GM23338 (cell line): Measurements from ENCODE around the gene OR52K1. TPM values are rescaled to one million over a fixed set of nuclear protein-coding genes. Genes with fewer than 3 reads are reported as not detected.

ENCODE experiments used
- ATAC-seq: fragments of 200-7000 bp; cut with Tn5 transposase; 3 replicates; pipeline ENCODE4 v1.9.1; 2020
- DNase-seq: peaks from one replicate; pipeline ENCODE4 v3.0.0-alpha.2; 2015; ENCODE audit warnings: low spot score
- H2AFZ ChIP-seq: fragments of 200-600 bp; sonication (generic); 2 replicates; pipeline ENCODE4 v1.8.0; 2016; ENCODE audit warnings: antibody characterized with exemption, mild to moderate bottlenecking, moderate library complexity
- H3F3A ChIP-seq: fragments of 200-600 bp; sonication (generic); replicated peaks from 2 replicates; pipeline ENCODE4 v1.8.0; 2017; ENCODE audit warnings: antibody characterized with exemption, mixed run types, low read depth
- H3K27ac ChIP-seq: fragments of 200-600 bp; sonication (generic); 2 replicates; pipeline ENCODE4 v1.6.1; 2016; ENCODE audit warnings: low read depth
- H3K27me3 ChIP-seq: fragments of 200-600 bp; sonication (generic); 2 replicates; pipeline ENCODE4 v1.8.0; 2016; ENCODE audit warnings: mild to moderate bottlenecking, mixed run types, moderate library complexity; ENCODE audit not compliant: insufficient read depth
- H3K36me3 ChIP-seq: fragments of 200-600 bp; sonication (generic); 2 replicates; pipeline ENCODE4 v1.8.0; 2016; ENCODE audit warnings: mild to moderate bottlenecking; ENCODE audit not compliant: insufficient read depth
- H3K4me1 ChIP-seq: fragments of 200-600 bp; sonication (generic); 2 replicates; pipeline ENCODE4 v1.8.0; 2016; ENCODE audit warnings: mild to moderate bottlenecking, moderate library complexity; ENCODE audit not compliant: insufficient read depth
- H3K4me2 ChIP-seq: fragments of 200-600 bp; sonication (generic); 2 replicates; pipeline ENCODE4 v1.7.1; 2017; ENCODE audit warnings: mixed run types
- H3K4me3 ChIP-seq: fragments of 200-600 bp; sonication (generic); 2 replicates; pipeline ENCODE4 v1.6.1; 2016; ENCODE audit warnings: mixed run types
- H3K79me2 ChIP-seq: fragments of 200-600 bp; sonication (generic); replicated peaks from 2 replicates; pipeline ENCODE4 v1.8.0; 2017; ENCODE audit warnings: mild to moderate bottlenecking; ENCODE audit not compliant: insufficient read depth
- H3K9me2 ChIP-seq: fragments of 200-600 bp; sonication (generic); 2 replicates; pipeline ENCODE4 v1.8.0; 2017; ENCODE audit not compliant: insufficient read depth
- H4K20me1 ChIP-seq: fragments of 200-600 bp; sonication (generic); replicated peaks from 2 replicates; pipeline ENCODE4 v1.8.0; 2017; ENCODE audit warnings: mild to moderate bottlenecking; ENCODE audit not compliant: insufficient read depth
- H3K27ac Mint-ChIP-seq: 2 replicates; pipeline ENCODE4 v1.8.0; 2020; ENCODE audit warnings: inconsistent platforms, mild to moderate bottlenecking, moderate library complexity, mixed read lengths
- H3K27me3 Mint-ChIP-seq: 3 replicates; pipeline ENCODE4 v1.8.0; 2022; ENCODE audit warnings: low read depth, mild to moderate bottlenecking, moderate library complexity, mixed read lengths, inconsistent platforms; ENCODE audit not compliant: insufficient read depth, poor library complexity
- H3K36me3 Mint-ChIP-seq: 3 replicates; pipeline ENCODE4 v1.8.0; 2021; ENCODE audit warnings: low read depth, mild to moderate bottlenecking, inconsistent platforms, moderate library complexity, mixed read lengths
- H3K4me1 Mint-ChIP-seq: 3 replicates; pipeline ENCODE4 v1.8.0; 2020; ENCODE audit warnings: mild to moderate bottlenecking, inconsistent platforms, mixed read lengths
- H3K4me3 Mint-ChIP-seq: 3 replicates; pipeline ENCODE4 v1.8.0; 2021; ENCODE audit warnings: moderate library complexity, mild to moderate bottlenecking, inconsistent platforms, mixed read lengths
- H3K9me3 Mint-ChIP-seq: 3 replicates; pipeline ENCODE4 v1.8.0; 2020; ENCODE audit warnings: moderate library complexity, mild to moderate bottlenecking, inconsistent platforms, mixed read lengths
- CREB1 ChIP-seq: fragments of 250-450 bp; sonication (Bioruptor Pico); IDR thresholded peaks from 2 replicates; pipeline ENCODE4 v1.5.0; 2020; ENCODE audit warnings: low read depth, mild to moderate bottlenecking, moderate library complexity
- EZH2 ChIP-seq: fragments of 200-600 bp; sonication (generic); IDR thresholded peaks from one replicate; pipeline ENCODE4 v1.8.0; 2017; ENCODE audit warnings: antibody characterized with exemption, mild to moderate bottlenecking, low read depth; ENCODE audit not compliant: unreplicated experiment
- EZH2phosphoT487 ChIP-seq: fragments of 200-600 bp; sonication (generic); IDR thresholded peaks from one replicate; pipeline ENCODE4 v1.8.1; 2018; ENCODE audit warnings: antibody characterized with exemption; ENCODE audit not compliant: unreplicated experiment
- JUNB ChIP-seq: IDR thresholded peaks from one replicate; pipeline ENCODE4 v1.6.1; 2016; ENCODE audit warnings: antibody characterized with exemption; ENCODE audit not compliant: unreplicated experiment
- NANOG ChIP-seq: IDR thresholded peaks from 2 replicates; pipeline ENCODE4 v1.6.1; 2016; ENCODE audit warnings: antibody characterized with exemption, borderline replicate concordance
- POLR2AphosphoS5 ChIP-seq: IDR thresholded peaks from 2 replicates; pipeline ENCODE4 v1.6.1; 2016; ENCODE audit warnings: antibody characterized with exemption, low read depth
- STAT1 ChIP-seq: IDR thresholded peaks from one replicate; pipeline ENCODE4 v1.6.1; 2016; ENCODE audit warnings: antibody characterized with exemption; ENCODE audit not compliant: unreplicated experiment
- ZNF114 ChIP-seq: fragments of 250-450 bp; sonication (Bioruptor Pico); IDR thresholded peaks from 2 replicates; pipeline ENCODE4 v1.5.0; 2020; ENCODE audit warnings: mild to moderate bottlenecking, moderate library complexity
- ZNF331 ChIP-seq: fragments of 250-450 bp; sonication (Bioruptor Pico); IDR thresholded peaks from 2 replicates; pipeline ENCODE4 v1.5.0; 2020; ENCODE audit warnings: low read depth, mild to moderate bottlenecking, moderate library complexity
- polyA plus RNA-seq: library from polyadenylated mRNA; unstranded; fragments of >200 nt; fragmentation: Nextera tagmentation; extraction: Ambion mirVana; gene quantifications from 2 replicates; pipeline ENCODE4 v1.2.1, GENCODE V29; 2016
- total RNA-seq: library from RNA; depleted of rRNA; stranded (reverse); fragments of >200 nt; shearing (Covaris generic); gene quantifications from 2 replicates; pipeline ENCODE4 v1.2.3, GENCODE V29; 2014
- TF ChIP-seq, protein P1 (sequence below), 2 experiments: fragments of 200-600 bp in 1 of 2; sonication (generic) in 1 of 2; conservative IDR thresholded peaks; 2 replicates each; pipeline versions ENCODE4 v1.5.1 to v1.6.1; 2016 to 2017; ENCODE audit warnings: antibody characterized with exemption in 2 of 2, low read depth in 2 of 2, mild to moderate bottlenecking in 2 of 2, moderate library complexity in 1 of 2
- TF ChIP-seq, protein P2 (sequence below): IDR thresholded peaks from 2 replicates; pipeline ENCODE4 v1.6.1; 2016; ENCODE audit warnings: antibody characterized with exemption
- TF ChIP-seq, protein P3 (sequence below): fragments of 250-450 bp; sonication (Bioruptor Pico); IDR thresholded peaks from 2 replicates; pipeline ENCODE4 v1.5.0; 2020; ENCODE audit warnings: mild to moderate bottlenecking, moderate library complexity
- TF ChIP-seq, protein P4 (sequence below): IDR thresholded peaks from one replicate; pipeline ENCODE4 v1.6.1; 2018; ENCODE audit warnings: antibody characterized with exemption; ENCODE audit not compliant: unreplicated experiment

Gene OR52K1
- total and polyA plus RNA-seq, 2 experiments from 2014 or later: not detected

DNA sequence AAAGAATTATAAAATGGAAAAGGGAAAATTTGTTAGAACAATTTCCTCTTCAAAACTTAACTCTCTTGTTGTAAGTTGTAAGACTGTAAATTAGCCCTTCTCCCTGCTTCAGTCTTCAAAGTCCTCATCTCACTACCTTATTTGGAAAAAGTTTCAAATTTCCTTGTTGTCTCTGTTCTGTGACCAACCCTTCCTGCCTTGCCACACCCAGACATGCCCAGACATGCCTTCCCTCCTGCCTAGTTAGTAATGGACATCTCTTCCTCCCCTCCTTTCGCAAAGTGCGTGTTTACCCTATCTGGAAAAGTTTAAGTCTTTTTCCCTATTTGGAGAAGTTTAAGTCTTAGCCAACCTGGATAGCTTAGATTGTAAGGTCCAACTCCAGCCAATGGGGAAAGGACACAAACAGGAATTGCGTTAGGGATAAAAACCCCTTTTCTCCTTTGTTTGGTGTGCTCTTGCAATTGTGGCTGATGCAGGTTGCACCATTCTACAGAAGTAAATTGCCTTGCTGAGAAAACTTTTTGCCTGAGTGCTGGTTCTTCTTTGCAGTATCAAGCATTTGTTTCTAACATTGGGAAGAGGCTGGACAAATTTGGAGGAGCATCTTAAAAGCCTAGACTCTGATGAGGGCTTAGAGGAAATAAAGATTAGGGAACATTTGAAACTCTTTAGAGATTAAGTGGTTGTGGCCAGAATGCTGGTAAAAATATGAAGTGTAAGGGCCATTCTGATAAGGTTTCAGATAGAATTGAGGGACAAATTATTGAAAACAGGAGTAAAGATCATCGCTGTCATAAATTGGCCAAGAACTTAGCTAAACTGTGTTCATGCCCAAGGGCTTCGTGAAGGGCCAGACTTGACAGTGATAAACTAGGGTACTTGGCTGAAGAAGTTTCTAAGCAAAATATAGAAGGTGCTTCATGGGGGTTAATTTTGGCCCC, 18.0 kb upstream of the OR52K1 start:
- ATAC-seq (no peak), DNase-seq (peak; percentile 17)
- H3F3A ChIP-seq: no peaks in the 10 kb centered on the region
- no peaks in the 10 kb centered on the region for H4K20me1 ChIP-seq
- Mint-ChIP-seq H3K4me1 (peaks cover 14% of the 10 kb centered on the region; the same call in 2 of the 3 replicates), H3K4me3 (no peak overlapping the region), H3K9me3 (peaks cover 32% of the 10 kb centered on the region), H3K27ac (no peak overlapping the region), H3K36me3 (peaks cover 17% of the 10 kb centered on the region), H3K27me3 (peaks cover 5% of the 10 kb centered on the region)
- no peaks in the 10 kb centered on the region for H3K27me3 ChIP-seq
- no peak overlapping the region for H2AFZ ChIP-seq
- no peak overlapping the region for H3K4me3 ChIP-seq
- TF ChIP-seq, protein P1, sequence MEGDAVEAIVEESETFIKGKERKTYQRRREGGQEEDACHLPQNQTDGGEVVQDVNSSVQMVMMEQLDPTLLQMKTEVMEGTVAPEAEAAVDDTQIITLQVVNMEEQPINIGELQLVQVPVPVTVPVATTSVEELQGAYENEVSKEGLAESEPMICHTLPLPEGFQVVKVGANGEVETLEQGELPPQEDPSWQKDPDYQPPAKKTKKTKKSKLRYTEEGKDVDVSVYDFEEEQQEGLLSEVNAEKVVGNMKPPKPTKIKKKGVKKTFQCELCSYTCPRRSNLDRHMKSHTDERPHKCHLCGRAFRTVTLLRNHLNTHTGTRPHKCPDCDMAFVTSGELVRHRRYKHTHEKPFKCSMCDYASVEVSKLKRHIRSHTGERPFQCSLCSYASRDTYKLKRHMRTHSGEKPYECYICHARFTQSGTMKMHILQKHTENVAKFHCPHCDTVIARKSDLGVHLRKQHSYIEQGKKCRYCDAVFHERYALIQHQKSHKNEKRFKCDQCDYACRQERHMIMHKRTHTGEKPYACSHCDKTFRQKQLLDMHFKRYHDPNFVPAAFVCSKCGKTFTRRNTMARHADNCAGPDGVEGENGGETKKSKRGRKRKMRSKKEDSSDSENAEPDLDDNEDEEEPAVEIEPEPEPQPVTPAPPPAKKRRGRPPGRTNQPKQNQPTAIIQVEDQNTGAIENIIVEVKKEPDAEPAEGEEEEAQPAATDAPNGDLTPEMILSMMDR (conservative IDR thresholded peaks at IDR 0.05; ENCODE audit: low read depth in 2 of 2): no peak
- TF ChIP-seq ZNF331 (CRISPR knock-in tag) (no peak), STAT1 (no peak), CREB1 (CRISPR knock-in tag) (no peak), EZH2phosphoT487 (no peak), EZH2 (no peak), ZNF114 (CRISPR knock-in tag) (no peak), NANOG (no peak), JUNB (no peak), POLR2AphosphoS5 (no peak)
- TF ChIP-seq, protein P2, sequence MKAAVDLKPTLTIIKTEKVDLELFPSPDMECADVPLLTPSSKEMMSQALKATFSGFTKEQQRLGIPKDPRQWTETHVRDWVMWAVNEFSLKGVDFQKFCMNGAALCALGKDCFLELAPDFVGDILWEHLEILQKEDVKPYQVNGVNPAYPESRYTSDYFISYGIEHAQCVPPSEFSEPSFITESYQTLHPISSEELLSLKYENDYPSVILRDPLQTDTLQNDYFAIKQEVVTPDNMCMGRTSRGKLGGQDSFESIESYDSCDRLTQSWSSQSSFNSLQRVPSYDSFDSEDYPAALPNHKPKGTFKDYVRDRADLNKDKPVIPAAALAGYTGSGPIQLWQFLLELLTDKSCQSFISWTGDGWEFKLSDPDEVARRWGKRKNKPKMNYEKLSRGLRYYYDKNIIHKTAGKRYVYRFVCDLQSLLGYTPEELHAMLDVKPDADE: no peak
- TF ChIP-seq, protein P3, sequence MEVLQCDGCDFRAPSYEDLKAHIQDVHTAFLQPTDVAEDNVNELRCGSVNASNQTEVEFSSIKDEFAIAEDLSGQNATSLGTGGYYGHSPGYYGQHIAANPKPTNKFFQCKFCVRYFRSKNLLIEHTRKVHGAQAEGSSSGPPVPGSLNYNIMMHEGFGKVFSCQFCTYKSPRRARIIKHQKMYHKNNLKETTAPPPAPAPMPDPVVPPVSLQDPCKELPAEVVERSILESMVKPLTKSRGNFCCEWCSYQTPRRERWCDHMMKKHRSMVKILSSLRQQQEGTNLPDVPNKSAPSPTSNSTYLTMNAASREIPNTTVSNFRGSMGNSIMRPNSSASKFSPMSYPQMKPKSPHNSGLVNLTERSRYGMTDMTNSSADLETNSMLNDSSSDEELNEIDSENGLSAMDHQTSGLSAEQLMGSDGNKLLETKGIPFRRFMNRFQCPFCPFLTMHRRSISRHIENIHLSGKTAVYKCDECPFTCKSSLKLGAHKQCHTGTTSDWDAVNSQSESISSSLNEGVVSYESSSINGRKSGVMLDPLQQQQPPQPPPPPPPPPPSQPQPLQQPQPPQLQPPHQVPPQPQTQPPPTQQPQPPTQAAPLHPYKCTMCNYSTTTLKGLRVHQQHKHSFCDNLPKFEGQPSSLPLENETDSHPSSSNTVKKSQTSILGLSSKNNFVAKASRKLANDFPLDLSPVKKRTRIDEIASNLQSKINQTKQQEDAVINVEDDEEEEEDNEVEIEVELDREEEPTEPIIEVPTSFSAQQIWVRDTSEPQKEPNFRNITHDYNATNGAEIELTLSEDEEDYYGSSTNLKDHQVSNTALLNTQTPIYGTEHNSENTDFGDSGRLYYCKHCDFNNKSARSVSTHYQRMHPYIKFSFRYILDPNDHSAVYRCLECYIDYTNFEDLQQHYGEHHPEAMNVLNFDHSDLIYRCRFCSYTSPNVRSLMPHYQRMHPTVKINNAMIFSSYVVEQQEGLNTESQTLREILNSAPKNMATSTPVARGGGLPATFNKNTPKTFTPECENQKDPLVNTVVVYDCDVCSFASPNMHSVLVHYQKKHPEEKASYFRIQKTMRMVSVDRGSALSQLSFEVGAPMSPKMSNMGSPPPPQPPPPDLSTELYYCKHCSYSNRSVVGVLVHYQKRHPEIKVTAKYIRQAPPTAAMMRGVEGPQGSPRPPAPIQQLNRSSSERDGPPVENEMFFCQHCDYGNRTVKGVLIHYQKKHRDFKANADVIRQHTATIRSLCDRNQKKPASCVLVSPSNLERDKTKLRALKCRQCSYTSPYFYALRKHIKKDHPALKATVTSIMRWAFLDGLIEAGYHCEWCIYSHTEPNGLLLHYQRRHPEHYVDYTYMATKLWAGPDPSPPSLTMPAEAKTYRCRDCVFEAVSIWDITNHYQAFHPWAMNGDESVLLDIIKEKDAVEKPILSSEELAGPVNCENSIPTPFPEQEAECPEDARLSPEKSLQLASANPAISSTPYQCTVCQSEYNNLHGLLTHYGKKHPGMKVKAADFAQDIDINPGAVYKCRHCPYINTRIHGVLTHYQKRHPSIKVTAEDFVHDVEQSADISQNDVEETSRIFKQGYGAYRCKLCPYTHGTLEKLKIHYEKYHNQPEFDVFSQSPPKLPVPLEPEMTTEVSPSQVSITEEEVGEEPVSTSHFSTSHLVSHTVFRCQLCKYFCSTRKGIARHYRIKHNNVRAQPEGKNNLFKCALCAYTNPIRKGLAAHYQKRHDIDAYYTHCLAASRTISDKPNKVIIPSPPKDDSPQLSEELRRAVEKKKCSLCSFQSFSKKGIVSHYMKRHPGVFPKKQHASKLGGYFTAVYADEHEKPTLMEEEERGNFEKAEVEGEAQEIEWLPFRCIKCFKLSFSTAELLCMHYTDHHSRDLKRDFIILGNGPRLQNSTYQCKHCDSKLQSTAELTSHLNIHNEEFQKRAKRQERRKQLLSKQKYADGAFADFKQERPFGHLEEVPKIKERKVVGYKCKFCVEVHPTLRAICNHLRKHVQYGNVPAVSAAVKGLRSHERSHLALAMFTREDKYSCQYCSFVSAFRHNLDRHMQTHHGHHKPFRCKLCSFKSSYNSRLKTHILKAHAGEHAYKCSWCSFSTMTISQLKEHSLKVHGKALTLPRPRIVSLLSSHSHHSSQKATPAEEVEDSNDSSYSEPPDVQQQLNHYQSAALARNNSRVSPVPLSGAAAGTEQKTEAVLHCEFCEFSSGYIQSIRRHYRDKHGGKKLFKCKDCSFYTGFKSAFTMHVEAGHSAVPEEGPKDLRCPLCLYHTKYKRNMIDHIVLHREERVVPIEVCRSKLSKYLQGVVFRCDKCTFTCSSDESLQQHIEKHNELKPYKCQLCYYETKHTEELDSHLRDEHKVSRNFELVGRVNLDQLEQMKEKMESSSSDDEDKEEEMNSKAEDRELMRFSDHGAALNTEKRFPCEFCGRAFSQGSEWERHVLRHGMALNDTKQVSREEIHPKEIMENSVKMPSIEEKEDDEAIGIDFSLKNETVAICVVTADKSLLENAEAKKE (CRISPR knock-in tag): no peak
- TF ChIP-seq, protein P4, sequence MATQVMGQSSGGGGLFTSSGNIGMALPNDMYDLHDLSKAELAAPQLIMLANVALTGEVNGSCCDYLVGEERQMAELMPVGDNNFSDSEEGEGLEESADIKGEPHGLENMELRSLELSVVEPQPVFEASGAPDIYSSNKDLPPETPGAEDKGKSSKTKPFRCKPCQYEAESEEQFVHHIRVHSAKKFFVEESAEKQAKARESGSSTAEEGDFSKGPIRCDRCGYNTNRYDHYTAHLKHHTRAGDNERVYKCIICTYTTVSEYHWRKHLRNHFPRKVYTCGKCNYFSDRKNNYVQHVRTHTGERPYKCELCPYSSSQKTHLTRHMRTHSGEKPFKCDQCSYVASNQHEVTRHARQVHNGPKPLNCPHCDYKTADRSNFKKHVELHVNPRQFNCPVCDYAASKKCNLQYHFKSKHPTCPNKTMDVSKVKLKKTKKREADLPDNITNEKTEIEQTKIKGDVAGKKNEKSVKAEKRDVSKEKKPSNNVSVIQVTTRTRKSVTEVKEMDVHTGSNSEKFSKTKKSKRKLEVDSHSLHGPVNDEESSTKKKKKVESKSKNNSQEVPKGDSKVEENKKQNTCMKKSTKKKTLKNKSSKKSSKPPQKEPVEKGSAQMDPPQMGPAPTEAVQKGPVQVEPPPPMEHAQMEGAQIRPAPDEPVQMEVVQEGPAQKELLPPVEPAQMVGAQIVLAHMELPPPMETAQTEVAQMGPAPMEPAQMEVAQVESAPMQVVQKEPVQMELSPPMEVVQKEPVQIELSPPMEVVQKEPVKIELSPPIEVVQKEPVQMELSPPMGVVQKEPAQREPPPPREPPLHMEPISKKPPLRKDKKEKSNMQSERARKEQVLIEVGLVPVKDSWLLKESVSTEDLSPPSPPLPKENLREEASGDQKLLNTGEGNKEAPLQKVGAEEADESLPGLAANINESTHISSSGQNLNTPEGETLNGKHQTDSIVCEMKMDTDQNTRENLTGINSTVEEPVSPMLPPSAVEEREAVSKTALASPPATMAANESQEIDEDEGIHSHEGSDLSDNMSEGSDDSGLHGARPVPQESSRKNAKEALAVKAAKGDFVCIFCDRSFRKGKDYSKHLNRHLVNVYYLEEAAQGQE: no peak
- H3K79me2 ChIP-seq: no peaks in the 10 kb centered on the region
- no peak overlapping the region for H3K4me2 ChIP-seq
- peaks cover 15% of the 10 kb centered on the region for H3K4me1 ChIP-seq
- H3K27ac ChIP-seq: no peak overlapping the region; the same call in 1 of the 2 replicates
- peaks cover 19% of the 10 kb centered on the region for H3K9me2 ChIP-seq
- H3K36me3 ChIP-seq: 0 out of 2 replicates have a peak, but pooled peaks cover 5% of the 10 kb centered on the region
